Measurements from ENCODE around the gene ZNF423. TPM values are rescaled to one million over a fixed set of nuclear protein-coding genes. Genes with fewer than 3 reads are reported as not detected.

The ZNF423 gene
- total RNA-seq, 6 experiments from 2014 or later: 0.43 to 1.2 (median 0.89) TPM

GRCh38 chr16:49598383-49599170 lies 257.3 kb downstream of the ZNF423 start:
- no peak for TF ChIP-seq POLR2A (IDR thresholded peaks at IDR 0.05)
- TF ChIP-seq, protein P1, sequence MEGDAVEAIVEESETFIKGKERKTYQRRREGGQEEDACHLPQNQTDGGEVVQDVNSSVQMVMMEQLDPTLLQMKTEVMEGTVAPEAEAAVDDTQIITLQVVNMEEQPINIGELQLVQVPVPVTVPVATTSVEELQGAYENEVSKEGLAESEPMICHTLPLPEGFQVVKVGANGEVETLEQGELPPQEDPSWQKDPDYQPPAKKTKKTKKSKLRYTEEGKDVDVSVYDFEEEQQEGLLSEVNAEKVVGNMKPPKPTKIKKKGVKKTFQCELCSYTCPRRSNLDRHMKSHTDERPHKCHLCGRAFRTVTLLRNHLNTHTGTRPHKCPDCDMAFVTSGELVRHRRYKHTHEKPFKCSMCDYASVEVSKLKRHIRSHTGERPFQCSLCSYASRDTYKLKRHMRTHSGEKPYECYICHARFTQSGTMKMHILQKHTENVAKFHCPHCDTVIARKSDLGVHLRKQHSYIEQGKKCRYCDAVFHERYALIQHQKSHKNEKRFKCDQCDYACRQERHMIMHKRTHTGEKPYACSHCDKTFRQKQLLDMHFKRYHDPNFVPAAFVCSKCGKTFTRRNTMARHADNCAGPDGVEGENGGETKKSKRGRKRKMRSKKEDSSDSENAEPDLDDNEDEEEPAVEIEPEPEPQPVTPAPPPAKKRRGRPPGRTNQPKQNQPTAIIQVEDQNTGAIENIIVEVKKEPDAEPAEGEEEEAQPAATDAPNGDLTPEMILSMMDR (IDR thresholded peaks at IDR 0.05): no peak
- intact Hi-C loops (cut with DNase I): loop anchor here in 1 of 2 donors (5.0 to 10.0 kb wide), 2 partner anchors 106 to 184 kb away; no protein-coding TSS in a partner anchor
- no peaks in the 10 kb centered on the region for H3K4me1 ChIP-seq
- ATAC-seq (no peak), DNase-seq (peak in 1 of 3 donors; percentile 18)
- 74% methylated on average over 4 of the region's 8 CpGs for WGBS (ENCODE audit: insufficient coverage, low coverage, low lambda C conversion rate, missing lambda C conversion rate)
- H3K36me3 ChIP-seq: no peaks in the 10 kb centered on the region
- no peaks in the 10 kb centered on the region for H3K27me3 ChIP-seq
- H3K4me3 ChIP-seq: no peak overlapping the region
- H3K27ac ChIP-seq: no peak overlapping the region
- H3K9me3 ChIP-seq: no peaks in the 10 kb centered on the region

DNA sequence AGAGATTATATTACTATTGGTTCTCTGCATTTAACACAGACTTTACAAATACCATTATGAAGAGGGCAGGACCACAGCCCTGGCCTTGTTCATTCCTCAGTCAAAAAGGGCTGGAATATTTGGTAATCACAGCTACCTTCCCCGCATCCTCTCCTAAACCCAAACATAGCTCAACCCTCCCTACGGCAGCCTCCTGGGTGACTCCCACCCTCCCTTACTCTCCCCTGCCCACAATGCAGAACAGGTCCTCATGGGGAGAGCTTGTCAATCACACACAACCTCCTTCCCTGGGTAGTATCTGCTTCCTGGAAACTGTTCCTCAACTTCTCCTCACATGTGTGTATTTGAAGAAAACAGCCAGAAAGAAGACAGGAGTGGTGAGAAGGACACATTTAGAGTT lies 258.1 kb downstream of the ZNF423 start:
- no peaks in the 10 kb centered on the region for H3K9me3 ChIP-seq
- no peak overlapping the region for H3K4me3 ChIP-seq
- 62% methylated on average over 2 of the region's 2 CpGs for WGBS (ENCODE audit: insufficient coverage, low coverage, low lambda C conversion rate, missing lambda C conversion rate)
- TF ChIP-seq, protein P1 (IDR thresholded peaks at IDR 0.05): no peak
- TF ChIP-seq POLR2A (IDR thresholded peaks at IDR 0.05): no peak
- H3K36me3 ChIP-seq: no peaks in the 10 kb centered on the region
- H3K4me1 ChIP-seq: no peaks in the 10 kb centered on the region
- peak in 1 of 3 donors; percentile 20 for DNase-seq
- no peak for ATAC-seq
- H3K27ac ChIP-seq: no peak overlapping the region
- intact Hi-C loops (cut with DNase I): loop anchor here in 1 of 2 donors (5.0 to 10.0 kb wide), 2 partner anchors 105 to 183 kb away; no protein-coding TSS in a partner anchor
- no peaks in the 10 kb centered on the region for H3K27me3 ChIP-seq

DNA sequence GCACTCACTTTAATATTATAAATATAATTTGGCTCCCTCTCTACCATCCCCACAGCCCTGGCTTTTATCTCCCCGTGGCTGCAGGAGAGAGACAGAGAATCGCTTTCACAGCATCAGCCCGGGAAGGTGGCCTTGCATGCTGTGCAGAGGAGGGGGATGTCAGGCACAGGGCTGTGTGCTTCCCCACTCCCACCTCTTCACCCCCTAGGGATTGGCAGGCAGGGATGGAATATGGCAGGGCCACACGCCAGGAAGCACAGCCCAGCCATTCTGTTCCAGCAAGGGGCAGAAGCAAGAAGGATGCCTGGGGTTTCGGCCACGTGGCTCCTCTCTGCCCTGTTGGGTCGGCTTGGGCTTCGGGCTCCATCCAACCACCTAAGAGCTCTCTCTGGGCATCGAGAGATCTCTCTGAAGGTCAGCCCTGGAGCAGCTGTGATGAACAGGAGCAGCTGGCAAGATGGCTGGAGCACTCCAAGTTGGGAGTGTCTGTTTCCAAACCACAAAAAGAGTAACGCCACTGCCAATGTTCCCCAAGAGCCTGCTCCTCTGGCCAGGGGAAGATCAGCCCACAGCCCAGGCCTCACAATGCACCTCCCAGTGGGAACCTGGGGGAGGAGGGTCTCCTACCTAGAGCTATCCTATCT lies 259.1 kb downstream of the ZNF423 start:
- TF ChIP-seq, protein P1 (IDR thresholded peaks at IDR 0.05): no peak
- no peak for TF ChIP-seq POLR2A (IDR thresholded peaks at IDR 0.05)
- no peaks in the 10 kb centered on the region for H3K36me3 ChIP-seq
- intact Hi-C loops (cut with DNase I): loop anchor here in 1 of 2 donors (5.0 to 10.0 kb wide), 2 partner anchors 104 to 182 kb away; no protein-coding TSS in a partner anchor
- H3K4me3 ChIP-seq: no peak overlapping the region
- H3K27me3 ChIP-seq: no peaks in the 10 kb centered on the region
- DNase-seq (peak in 1 of 3 donors; percentile 28), ATAC-seq (no peak)
- 55% methylated on average over 3 of the region's 10 CpGs for WGBS (ENCODE audit: insufficient coverage, low coverage, low lambda C conversion rate, missing lambda C conversion rate)
- no peaks in the 10 kb centered on the region for H3K9me3 ChIP-seq
- no peak overlapping the region for H3K27ac ChIP-seq
- H3K4me1 ChIP-seq: no peaks in the 10 kb centered on the region

GRCh38 chr16:49596068-49596467 lies 259.8 kb downstream of the ZNF423 start:
- DNase-seq (peak in 1 of 3 donors; percentile 22), ATAC-seq (peak in 3 of 4 donors; percentile 39 to 48 (median 45))
- 25% methylated on average over 11 of the region's 11 CpGs for WGBS (ENCODE audit: insufficient coverage, low coverage, low lambda C conversion rate, missing lambda C conversion rate)
- intact Hi-C loops (cut with DNase I): loop anchor here in 1 of 2 donors (5.0 to 10.0 kb wide), 2 partner anchors 104 to 181 kb away; no protein-coding TSS in a partner anchor
- Histone ChIP-seq H3K27ac (no peak overlapping the region), H3K36me3 (no peaks in the 10 kb centered on the region), H3K27me3 (no peaks in the 10 kb centered on the region), H3K4me1 (no peaks in the 10 kb centered on the region), H3K4me3 (no peak overlapping the region), H3K9me3 (no peaks in the 10 kb centered on the region)
- TF ChIP-seq, protein P1 (IDR thresholded peaks at IDR 0.05): no peak
- no peak for TF ChIP-seq POLR2A (IDR thresholded peaks at IDR 0.05)

Data from right lobe of liver (tissue), 6 donors.